CD14-positive monocyte (primary cell): ENCODE results near the gene FGF21. TPM values are rescaled to one million over a fixed set of nuclear protein-coding genes. Genes with fewer than 3 reads are reported as not detected.
A peak's percentile ranks its signal among the peaks of the same experiment; 100 is the strongest.

Experiments used
- DNase-seq, 3 donors: peaks; one replicate each; pipeline ENCODE4 v3.0.0-alpha.2; 2011 to 2022
- H2AFZ ChIP-seq: 2 replicates; pipeline ENCODE4 v1.6.0; 2012; ENCODE audit warnings: mild to moderate bottlenecking, low read depth, low read length, inconsistent platforms; ENCODE audit not compliant: insufficient read depth, poor library complexity, severe bottlenecking
- H3K27ac ChIP-seq, 2 donors: 1 replicate in 1 of 2; 2 replicates in 1 of 2; pipeline ENCODE4 v1.5.1; 2012 to 2013; ENCODE audit warnings: low read length in 2 of 2, control low read depth in 1 of 2, inconsistent platforms in 1 of 2, low read depth in 1 of 2, mild to moderate bottlenecking in 1 of 2
- H3K27me3 ChIP-seq, 2 donors: one replicate each; pipeline versions ENCODE4 v1.6.0 to v1.6.1; 2011 to 2013; ENCODE audit warnings: low read length in 2 of 2; ENCODE audit not compliant: control insufficient read depth in 2 of 2, insufficient read depth in 2 of 2
- H3K36me3 ChIP-seq, 2 donors: replicated peaks in 1 of 2; 1 replicate in 1 of 2; 2 replicates in 1 of 2; pipeline versions ENCODE4 v1.5.1 to v1.6.1; 2012 to 2013; ENCODE audit warnings: low read length in 2 of 2, control low read depth in 1 of 2, inconsistent platforms in 1 of 2, mild to moderate bottlenecking in 1 of 2; ENCODE audit not compliant: insufficient read depth in 2 of 2, control insufficient read depth in 1 of 2
- H3K4me1 ChIP-seq, 2 donors: 1 replicate in 1 of 2; 2 replicates in 1 of 2; pipeline versions ENCODE4 v1.5.1 to v1.6.1; 2012 to 2013; ENCODE audit warnings: low read length in 2 of 2, control low read depth in 1 of 2, inconsistent platforms in 1 of 2, mild to moderate bottlenecking in 1 of 2, moderate library complexity in 1 of 2; ENCODE audit not compliant: insufficient read depth in 2 of 2, control insufficient read depth in 1 of 2
- H3K4me2 ChIP-seq: replicated peaks from 2 replicates; pipeline ENCODE3; 2012; ENCODE audit warnings: low read length, moderate library complexity, mild to moderate bottlenecking; ENCODE audit not compliant: poor library complexity, severe bottlenecking; ENCODE audit errors: extremely low read depth
- H3K4me3 ChIP-seq, 3 experiments: fragments of 200-600 bp in 1 of 3; sonication (generic) in 1 of 3; replicated peaks in 1 of 3; 1 replicate in 2 of 3; 2 replicates in 1 of 3; pipeline ENCODE4 v1.5.1; 2011 to 2013; ENCODE audit warnings: low read length in 3 of 3, mild to moderate bottlenecking in 3 of 3, control low read depth in 2 of 3, low read depth in 2 of 3, inconsistent platforms in 1 of 3, moderate library complexity in 1 of 3
- H3K79me2 ChIP-seq: 2 replicates; pipeline ENCODE4 v1.6.0; 2012; ENCODE audit warnings: mild to moderate bottlenecking, control low read depth, inconsistent platforms, low read length, moderate library complexity; ENCODE audit not compliant: insufficient read depth
- H3K9ac ChIP-seq: 2 replicates; pipeline ENCODE4 v1.6.0; 2017; ENCODE audit warnings: low read length, mild to moderate bottlenecking; ENCODE audit not compliant: insufficient read depth, poor library complexity, severe bottlenecking
- H3K9me3 ChIP-seq, 2 donors: replicated peaks in 1 of 2; 1 replicate in 1 of 2; 2 replicates in 1 of 2; pipeline versions ENCODE4 v1.5.1 to v1.6.1; 2012 to 2013; ENCODE audit warnings: low read length in 2 of 2, control low read depth in 1 of 2; ENCODE audit not compliant: control insufficient read depth in 1 of 2, insufficient read depth in 1 of 2
- H4K20me1 ChIP-seq: 2 replicates; pipeline ENCODE4 v1.6.0; 2012; ENCODE audit warnings: mild to moderate bottlenecking, low read length, control low read depth, moderate library complexity; ENCODE audit not compliant: insufficient read depth
- H3K27ac Mint-ChIP-seq, 7 donors: one replicate each; pipeline ENCODE4 v1.8.0; 2020; ENCODE audit warnings: mild to moderate bottlenecking in 7 of 7, mixed read lengths in 7 of 7, moderate library complexity in 6 of 7, inconsistent platforms in 2 of 7
- H3K27me3 Mint-ChIP-seq, 3 donors: one replicate each; pipeline ENCODE4 v1.8.0; 2021 to 2022; ENCODE audit warnings: low read depth in 3 of 3, mild to moderate bottlenecking in 3 of 3, mixed read lengths in 3 of 3, moderate library complexity in 3 of 3, inconsistent platforms in 1 of 3
- H3K36me3 Mint-ChIP-seq, 2 donors: one replicate each; pipeline ENCODE4 v1.8.0; 2020; ENCODE audit warnings: mixed read lengths in 2 of 2, inconsistent platforms in 1 of 2, mild to moderate bottlenecking in 1 of 2
- H3K4me1 Mint-ChIP-seq: one replicate; pipeline ENCODE4 v1.8.0; 2020; ENCODE audit warnings: mild to moderate bottlenecking, mixed read lengths
- H3K4me3 Mint-ChIP-seq, 2 donors: one replicate each; pipeline ENCODE4 v1.8.0; 2020; ENCODE audit warnings: mild to moderate bottlenecking in 2 of 2, mixed read lengths in 2 of 2, moderate library complexity in 1 of 2
- H3K9me3 Mint-ChIP-seq, 7 donors: one replicate each; pipeline ENCODE4 v1.8.0; 2020 to 2022; ENCODE audit warnings: mixed read lengths in 7 of 7, mild to moderate bottlenecking in 6 of 7, moderate library complexity in 6 of 7, inconsistent platforms in 2 of 7
- WGBS: methylation state at CpG from one replicate; pipeline ENCODE4 v1.1.5; 2013; ENCODE audit warnings: missing lambda C conversion rate; ENCODE audit not compliant: insufficient coverage; 5-methylcytosine and 5-hydroxymethylcytosine counted together
- intact Hi-C, 2 donors: fragments of 100-400 bp; cut with micrococcal nuclease; formaldehyde crosslinking; loops; one replicate each; pipeline versions ENCODE4 v1.15.0 to v1.15.1; 2023
- polyA plus RNA-seq, 3 donors: library from polyadenylated mRNA; depleted of rRNA in 1 of 3; unstranded in 2 of 3; stranded (reverse) in 1 of 3; fragments of 300-500 nt in 2 of 3; fragments of >200 nt in 1 of 3; fragmentation: Illumina TruSeq in 2 of 3; gene quantifications; 1 replicate in 2 of 3; 2 replicates in 1 of 3; pipeline ENCODE4 v1.2.3, GENCODE V29; 2012 to 2021
- TF ChIP-seq, protein P1 (sequence below): fragments of 200-600 bp; IDR thresholded peaks from one replicate; pipeline ENCODE4 v1.8.0; 2022; ENCODE audit warnings: antibody characterized with exemption, mild to moderate bottlenecking

The FGF21 gene
- polyA plus RNA-seq, 3 donors = not detected

DNA sequence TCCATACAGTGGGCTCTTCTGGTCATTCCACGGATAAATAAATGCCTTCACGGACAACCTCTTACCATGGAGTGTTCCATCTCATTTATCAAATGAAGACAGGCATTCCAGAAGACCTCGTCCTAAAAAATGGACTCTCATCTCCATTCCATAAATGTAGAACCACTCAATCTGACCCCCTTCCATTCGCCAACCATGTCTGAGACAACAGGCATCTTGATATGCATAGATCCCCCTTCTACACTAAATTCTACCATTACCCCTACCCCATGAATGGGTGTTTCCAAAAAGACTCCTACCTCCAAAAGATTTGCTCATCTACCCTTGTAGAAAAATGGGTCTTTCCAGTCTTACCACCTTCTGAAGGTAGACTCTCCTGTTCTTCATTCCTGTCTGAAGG lies 23.9 kb upstream of the FGF21 start:
- Histone ChIP-seq H3K36me3 (no peaks in the 10 kb centered on the region), H3K4me2 (no peak overlapping the region), H3K27ac (no peak overlapping the region), H3K79me2 (no peaks in the 10 kb centered on the region), H3K4me1 (peaks cover 2 to 3% of the 10 kb centered on the region in 2 donors), H4K20me1 (no peaks in the 10 kb centered on the region), H3K4me3 (no peak overlapping the region), H3K9me3 (peaks cover 3 to 27% of the 10 kb centered on the region in 2 donors), H3K27me3 (no peaks in the 10 kb centered on the region), H2AFZ (no peak overlapping the region), H3K9ac (no peak overlapping the region)
- 94% methylated on average over 2 of the region's 4 CpGs for WGBS
- intact Hi-C loops = no loop called here
- no peak for DNase-seq
- Mint-ChIP-seq H3K4me1 (peaks cover 7% of the 10 kb centered on the region), H3K9me3 (peaks cover 10 to 44% (median 33%) of the 10 kb centered on the region in 7 donors), H3K36me3 (peaks cover under 1 to 6% of the 10 kb centered on the region in 2 donors), H3K4me3 (peak overlapping the region in 1 of 2 donors; percentile 32), H3K27ac (no peak overlapping the region), H3K27me3 (peaks cover 12 to 30% (median 13%) of the 10 kb centered on the region in 3 donors)
- TF ChIP-seq, protein P1, sequence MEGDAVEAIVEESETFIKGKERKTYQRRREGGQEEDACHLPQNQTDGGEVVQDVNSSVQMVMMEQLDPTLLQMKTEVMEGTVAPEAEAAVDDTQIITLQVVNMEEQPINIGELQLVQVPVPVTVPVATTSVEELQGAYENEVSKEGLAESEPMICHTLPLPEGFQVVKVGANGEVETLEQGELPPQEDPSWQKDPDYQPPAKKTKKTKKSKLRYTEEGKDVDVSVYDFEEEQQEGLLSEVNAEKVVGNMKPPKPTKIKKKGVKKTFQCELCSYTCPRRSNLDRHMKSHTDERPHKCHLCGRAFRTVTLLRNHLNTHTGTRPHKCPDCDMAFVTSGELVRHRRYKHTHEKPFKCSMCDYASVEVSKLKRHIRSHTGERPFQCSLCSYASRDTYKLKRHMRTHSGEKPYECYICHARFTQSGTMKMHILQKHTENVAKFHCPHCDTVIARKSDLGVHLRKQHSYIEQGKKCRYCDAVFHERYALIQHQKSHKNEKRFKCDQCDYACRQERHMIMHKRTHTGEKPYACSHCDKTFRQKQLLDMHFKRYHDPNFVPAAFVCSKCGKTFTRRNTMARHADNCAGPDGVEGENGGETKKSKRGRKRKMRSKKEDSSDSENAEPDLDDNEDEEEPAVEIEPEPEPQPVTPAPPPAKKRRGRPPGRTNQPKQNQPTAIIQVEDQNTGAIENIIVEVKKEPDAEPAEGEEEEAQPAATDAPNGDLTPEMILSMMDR = no peak

DNA sequence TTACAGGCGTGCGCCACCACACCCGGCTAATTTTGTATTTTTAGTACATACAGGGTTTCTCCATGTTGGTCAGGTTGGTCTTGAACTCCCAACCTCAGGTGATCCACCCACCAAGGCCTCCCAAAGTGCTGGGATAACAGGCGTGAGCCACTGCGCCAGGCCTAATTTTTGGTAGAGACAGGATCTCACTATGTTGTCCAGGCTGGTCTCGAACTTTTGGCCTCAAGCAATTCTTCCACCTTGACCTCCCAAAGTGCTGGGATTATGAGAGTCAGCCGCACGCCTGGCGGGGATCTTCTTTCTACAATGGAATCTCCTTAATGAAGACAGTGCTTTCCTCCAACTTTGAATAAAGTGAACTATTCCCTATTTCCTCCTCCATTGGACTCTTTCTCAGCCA lies 20.7 kb upstream of the FGF21 start:
- peaks cover 4% of the 10 kb centered on the region for H3K4me1 Mint-ChIP-seq
- Histone ChIP-seq H3K36me3 (no peaks in the 10 kb centered on the region), H3K79me2 (no peaks in the 10 kb centered on the region), H2AFZ (no peak overlapping the region), H3K27ac (no peak overlapping the region), H3K9me3 (peaks cover 4 to 5% of the 10 kb centered on the region in 2 donors), H3K27me3 (peaks cover 3% of the 10 kb centered on the region in 2 donors), H3K9ac (no peak overlapping the region), H3K4me1 (peaks cover 6 to 14% of the 10 kb centered on the region in 2 donors), H3K4me2 (no peak overlapping the region), H4K20me1 (no peaks in the 10 kb centered on the region), H3K4me3 (no peak overlapping the region)
- intact Hi-C loops = no loop called here
- peak overlapping the region in 1 of 2 donors; percentile 37 for H3K4me3 Mint-ChIP-seq
- WGBS = 100% methylated on average over 3 of the region's 9 CpGs
- H3K9me3 Mint-ChIP-seq = peaks cover 2 to 18% (median 12%) of the 10 kb centered on the region in 7 donors
- DNase-seq = no peak
- H3K27ac Mint-ChIP-seq = no peak overlapping the region
- H3K36me3 Mint-ChIP-seq = no peaks in the 10 kb centered on the region
- TF ChIP-seq, protein P1 = no peak
- peaks cover 16 to 41% (median 18%) of the 10 kb centered on the region in 3 donors for H3K27me3 Mint-ChIP-seq
